ENCODE measurements around the gene SH3GL3.

SH3GL3 gene

GRCh38 chr15:83571820-83572707 is 124.9 kb downstream of the SH3GL3 start:
- DNase-seq = no peak

GRCh38 chr15:83574345-83574744 is 127.2 kb downstream of the SH3GL3 start:
- DNase-seq = no peak

GRCh38 chr15:83578691-83579090 is 131.6 kb downstream of the SH3GL3 start:
- DNase-seq = no peak

- no peak for DNase-seq
These were observed 134.2 kb downstream of the SH3GL3 start for GRCh38 chr15:83581381-83581780.

- no peak for DNase-seq
These were observed 135.2 kb downstream of the SH3GL3 start for GRCh38 chr15:83582381-83582780.

GRCh38 chr15:83585601-83586335 is 138.6 kb downstream of the SH3GL3 start:
- no peak for DNase-seq

GRCh38 chr15:83587091-83587490 is 139.9 kb downstream of the SH3GL3 start:
- no peak for DNase-seq

- DNase-seq = no peak
These were observed 141.3 kb downstream of the SH3GL3 start for GRCh38 chr15:83588441-83588840.

GRCh38 chr15:83592370-83593040 is 145.4 kb downstream of the SH3GL3 start:
- DNase-seq = no peak

GRCh38 chr15:83595191-83595590 is 148.1 kb downstream of the SH3GL3 start:
- no peak for DNase-seq

GRCh38 chr15:83598031-83598430 is 150.9 kb downstream of the SH3GL3 start:
- no peak for DNase-seq

- no peak for DNase-seq
These were observed 154.9 kb downstream of the SH3GL3 start for GRCh38 chr15:83602021-83602420.

- no peak for DNase-seq
These were observed 157.4 kb downstream of the SH3GL3 start for GRCh38 chr15:83604549-83604948.

- DNase-seq = no peak
These were observed 158.2 kb downstream of the SH3GL3 start for GRCh38 chr15:83605111-83605945.

GRCh38 chr15:83610132-83610531 is 163.0 kb downstream of the SH3GL3 start:
- no peak for DNase-seq

- no peak for DNase-seq
These were observed 164.0 kb downstream of the SH3GL3 start for GRCh38 chr15:83610901-83611685.

GRCh38 chr15:83612226-83612625 is 165.1 kb downstream of the SH3GL3 start:
- no peak for DNase-seq

GRCh38 chr15:83612898-83613635 is 165.9 kb downstream of the SH3GL3 start:
- no peak for DNase-seq

GRCh38 chr15:83613714-83614113 is 166.6 kb downstream of the SH3GL3 start:
- no peak for DNase-seq

GRCh38 chr15:83616840-83617239 is 169.7 kb downstream of the SH3GL3 start:
- DNase-seq = no peak

GRCh38 chr15:83626171-83626802 is 179.1 kb downstream of the SH3GL3 start:
- DNase-seq = no peak
